GM19193 (cell line): ENCODE measurements around the gene ACIN1.

Source experiments
- POLR2A ChIP-seq: IDR thresholded peaks from 4 replicates; pipeline ENCODE4 v1.6.1; 2011; ENCODE audit not compliant: insufficient read depth, insufficient read length; ENCODE audit errors: extremely low read depth

ACIN1 gene

DNA sequence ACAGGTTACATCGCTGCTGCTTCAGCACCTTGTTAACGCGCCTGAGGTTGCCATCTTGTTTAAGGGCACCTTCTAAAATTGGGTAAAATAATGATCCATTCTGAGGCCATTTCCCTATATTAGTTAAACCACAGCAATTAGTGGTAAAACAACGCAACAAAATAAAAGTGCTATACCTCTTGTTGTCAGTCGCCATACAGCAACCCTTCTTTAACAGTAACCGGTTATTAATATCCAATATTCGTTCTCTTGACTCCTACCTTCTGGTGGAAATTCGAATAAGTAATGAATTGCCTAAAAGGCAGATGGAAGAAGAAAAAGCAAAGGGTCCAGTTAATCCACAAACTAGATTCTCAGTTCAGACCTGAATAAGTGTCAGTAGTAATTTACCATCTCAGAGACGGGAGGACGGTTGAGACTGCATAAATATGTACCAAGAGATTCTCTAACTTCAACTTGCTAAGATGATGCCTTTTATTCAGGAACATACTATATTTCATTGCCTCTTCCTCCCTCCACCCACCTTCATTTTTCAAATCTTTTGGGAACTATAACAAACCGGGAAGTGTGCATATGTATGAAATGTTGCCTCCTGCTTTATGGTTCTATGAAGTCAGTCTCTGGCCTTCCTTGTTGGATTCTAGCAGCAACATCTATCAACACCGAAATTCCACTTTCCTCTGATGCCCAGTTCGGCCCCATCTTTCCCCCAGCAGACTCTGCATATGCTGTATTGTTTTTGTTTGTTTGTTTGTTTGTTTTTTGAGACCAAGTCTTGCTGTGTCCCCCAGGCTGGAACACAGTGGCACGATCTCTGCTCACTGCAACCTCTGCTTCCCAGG, 59.4 kb downstream of the ACIN1 start:
- no peak for TF ChIP-seq POLR2A

DNA sequence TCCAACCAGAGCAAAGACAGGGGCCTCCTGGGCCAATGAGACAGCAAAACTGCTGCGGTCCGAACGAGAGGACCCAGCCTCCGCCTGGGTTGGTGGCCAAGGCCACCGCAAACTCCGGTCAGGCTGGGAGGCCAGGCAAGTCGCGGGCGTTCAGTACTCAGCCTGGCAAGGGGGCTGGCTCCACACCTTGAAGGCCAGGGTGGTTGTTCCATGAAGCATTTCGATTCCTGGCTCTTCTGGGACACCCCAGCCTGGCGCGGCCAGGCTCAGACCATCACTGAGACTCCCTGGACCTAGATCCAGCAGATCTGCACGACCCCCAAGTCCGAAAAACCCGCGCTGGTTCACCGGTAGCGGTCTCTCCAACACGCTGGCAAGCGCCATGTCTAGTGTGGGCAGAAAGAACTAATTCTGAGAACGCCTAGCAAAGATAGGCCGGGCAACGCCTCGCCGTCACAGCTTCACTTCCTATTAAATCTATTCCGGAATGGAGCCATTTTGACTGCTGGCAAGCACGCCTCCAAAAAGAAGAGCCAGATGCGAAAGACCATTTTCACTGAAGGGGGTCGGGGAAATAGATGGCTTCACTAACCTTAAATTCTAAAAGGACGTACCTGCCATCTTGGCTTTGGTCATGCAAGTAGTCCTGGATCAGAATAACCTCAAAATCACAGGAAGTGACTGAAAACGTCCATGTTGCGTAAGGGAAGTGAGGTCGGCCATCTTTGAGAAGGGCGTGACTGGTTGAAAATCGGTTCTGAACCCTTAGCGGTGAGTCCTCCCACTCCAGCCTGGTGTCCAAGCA, 60.2 kb downstream of the ACIN1 start, which contains the start of gene PSMB5:
PSMB5 (minus strand) TSS at position 403 of the 805 bp plus-strand sequence; CDS start at position 384, 19 bp downstream.
- peak; percentile 86 for TF ChIP-seq POLR2A

DNA sequence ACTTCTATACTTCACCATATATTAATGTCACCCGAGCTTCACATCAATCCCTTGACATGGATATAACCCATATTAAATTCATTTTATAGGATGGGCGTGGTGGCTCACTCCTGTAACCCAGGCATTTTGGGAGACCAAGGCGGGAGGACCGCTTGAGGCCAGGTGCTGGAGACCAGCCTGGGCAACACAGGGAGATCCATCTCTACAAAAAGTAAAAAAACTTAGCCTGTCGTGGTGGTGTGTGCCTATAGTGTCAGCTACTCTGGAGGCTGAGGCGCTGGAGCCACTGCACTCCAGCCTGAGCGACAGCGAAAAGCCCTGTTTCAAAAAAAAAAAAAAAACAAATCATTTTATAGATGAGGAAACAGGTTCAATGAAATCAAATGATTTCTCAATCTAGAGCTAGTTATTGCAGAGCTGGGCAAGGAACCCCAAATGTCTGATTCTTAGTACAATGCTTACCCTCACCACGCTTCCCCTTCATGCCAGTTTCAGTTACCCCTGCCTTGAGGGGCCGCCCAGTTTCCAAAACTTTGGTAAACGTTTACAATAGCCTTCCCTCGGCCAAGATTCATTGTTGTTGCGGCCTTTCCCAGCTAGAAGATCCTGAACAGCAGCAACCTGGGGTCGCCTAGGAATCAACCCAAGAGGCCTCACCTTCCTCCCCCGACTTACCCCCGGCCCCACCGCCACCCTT, 61.0 kb downstream of the ACIN1 start:
- no peak for TF ChIP-seq POLR2A

DNA sequence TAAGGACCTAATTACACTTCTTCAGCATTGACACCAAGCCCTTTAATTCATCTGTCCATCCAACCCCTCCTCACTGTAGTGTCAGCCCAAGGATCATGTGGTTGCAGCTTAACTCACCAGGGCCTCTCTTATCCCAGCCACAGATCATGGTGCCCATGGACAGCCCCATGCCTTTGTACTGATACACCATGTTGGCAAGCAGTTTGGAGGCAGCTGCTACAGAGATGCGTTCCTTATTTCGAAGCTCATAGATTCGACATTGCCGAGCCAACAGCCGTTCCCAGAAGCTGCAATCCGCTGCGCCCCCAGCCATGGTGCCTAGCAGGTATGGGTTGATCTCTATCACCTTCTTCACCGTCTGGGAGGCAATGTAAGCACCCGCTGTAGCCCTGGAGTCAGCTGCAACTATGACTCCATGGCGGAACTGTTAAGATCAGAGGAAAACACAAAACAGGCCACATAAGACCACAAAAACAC, 61.6 kb downstream of the ACIN1 start:
- no peak for TF ChIP-seq POLR2A

DNA sequence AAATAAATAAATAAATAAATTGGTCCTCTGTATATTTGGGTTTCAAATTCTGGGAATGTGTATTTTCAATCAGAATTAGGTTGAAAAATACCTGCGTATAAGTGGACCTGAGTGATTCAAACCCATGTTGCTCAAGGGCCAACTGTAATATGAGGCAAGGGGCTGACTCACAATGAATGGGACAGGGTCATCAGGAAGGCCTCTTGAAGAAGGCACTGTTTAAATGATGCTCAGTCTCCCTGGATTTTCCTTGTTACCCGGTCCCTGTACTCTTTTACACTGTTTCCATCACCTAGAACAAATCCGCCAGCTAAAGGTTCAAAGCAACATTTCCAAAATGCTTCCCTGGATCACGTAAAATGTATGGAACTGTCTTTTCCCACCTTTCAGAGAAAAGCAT, 64.0 kb downstream of the ACIN1 start:
- TF ChIP-seq POLR2A: no peak

DNA sequence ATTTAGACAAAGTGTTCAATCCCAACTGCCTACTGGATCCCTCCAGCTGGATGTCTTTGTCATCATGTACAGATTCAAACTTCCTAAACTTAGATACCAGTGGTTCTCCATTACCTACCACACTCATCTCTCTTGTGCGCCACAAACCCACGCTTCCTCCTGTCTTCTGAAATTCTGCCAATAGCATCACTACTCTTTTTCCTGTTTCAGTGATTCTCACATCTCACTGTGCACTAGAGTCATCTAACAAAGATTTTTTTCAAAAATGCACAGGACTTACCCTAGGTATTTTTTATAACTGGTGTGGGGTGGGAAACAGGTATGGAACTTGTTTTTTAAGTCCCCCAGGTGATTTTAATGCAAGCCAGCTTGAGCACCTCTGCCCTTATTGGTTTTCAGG, 66.1 kb downstream of the ACIN1 start:
- TF ChIP-seq POLR2A: no peak

DNA sequence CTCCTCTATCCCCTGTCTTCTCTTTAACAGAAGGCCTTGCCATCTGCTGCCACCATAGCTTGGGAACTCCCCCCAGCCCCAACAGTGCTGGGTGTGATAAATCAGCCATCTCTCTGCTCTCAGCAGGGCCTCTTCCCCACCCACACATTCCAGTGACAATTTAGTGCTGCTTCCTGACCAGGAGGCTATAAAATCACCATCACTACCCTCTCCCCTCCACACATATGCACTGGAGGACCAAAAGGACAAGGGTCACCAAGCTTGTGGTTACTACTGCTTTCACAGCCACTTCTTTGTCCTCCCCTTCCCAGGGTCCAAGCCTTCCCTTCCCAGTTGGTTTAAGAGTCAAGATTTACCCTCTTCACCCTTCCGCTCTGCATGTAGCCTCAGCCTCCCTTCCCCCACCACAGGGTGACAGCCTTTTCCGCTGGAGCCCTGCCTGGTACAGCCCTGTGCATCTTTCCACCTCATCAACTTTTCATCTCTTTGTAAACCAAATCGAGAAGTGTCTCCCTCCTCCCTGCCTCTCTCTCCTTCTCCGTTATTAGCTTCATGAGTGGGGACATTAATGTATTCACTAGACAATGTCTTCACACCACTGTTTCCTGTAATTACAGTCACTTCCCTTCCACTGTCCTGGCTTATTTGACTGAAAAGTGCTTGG, 69.7 kb downstream of the ACIN1 start:
- TF ChIP-seq POLR2A: no peak

DNA sequence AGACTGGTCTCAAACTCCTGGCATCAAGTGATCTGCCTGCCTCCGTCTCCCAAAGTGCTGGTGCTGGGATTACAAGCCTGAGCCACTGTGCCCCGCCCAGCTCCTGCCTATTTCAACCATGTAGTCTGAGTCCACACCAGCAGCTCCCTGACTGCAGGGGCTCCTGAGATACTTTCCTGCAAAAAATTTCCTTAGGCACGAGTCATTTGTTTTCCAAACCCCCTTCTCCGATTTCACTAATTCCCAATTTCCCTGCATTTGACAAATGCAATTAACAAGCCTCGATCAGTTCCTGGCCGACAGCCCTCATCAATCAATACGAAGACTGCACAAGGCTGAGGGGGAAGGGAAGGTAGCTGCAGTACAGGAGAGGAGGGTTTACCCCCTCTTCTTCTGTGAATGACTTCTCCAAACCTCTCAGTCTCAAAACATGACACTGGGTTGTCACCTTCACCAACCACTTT, 70.3 kb downstream of the ACIN1 start:
- TF ChIP-seq POLR2A: no peak

DNA sequence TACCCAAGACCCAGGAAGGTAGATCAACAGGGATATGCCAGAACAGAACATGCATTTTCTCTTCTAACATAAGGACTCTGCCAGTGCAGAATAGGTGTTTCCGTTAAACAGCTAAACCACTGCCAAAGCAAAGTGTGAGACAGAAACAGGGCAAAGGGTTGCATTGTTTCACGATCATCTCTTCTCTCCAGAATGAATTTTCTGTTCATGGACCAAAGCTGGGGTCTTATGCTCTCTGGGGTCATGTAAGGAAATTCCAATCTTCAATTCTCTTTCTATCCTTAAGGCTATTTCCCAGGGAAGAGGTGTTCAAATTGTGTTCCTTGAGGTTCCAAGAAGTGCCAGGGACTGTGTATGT, 71.2 kb downstream of the ACIN1 start:
- no peak for TF ChIP-seq POLR2A

DNA sequence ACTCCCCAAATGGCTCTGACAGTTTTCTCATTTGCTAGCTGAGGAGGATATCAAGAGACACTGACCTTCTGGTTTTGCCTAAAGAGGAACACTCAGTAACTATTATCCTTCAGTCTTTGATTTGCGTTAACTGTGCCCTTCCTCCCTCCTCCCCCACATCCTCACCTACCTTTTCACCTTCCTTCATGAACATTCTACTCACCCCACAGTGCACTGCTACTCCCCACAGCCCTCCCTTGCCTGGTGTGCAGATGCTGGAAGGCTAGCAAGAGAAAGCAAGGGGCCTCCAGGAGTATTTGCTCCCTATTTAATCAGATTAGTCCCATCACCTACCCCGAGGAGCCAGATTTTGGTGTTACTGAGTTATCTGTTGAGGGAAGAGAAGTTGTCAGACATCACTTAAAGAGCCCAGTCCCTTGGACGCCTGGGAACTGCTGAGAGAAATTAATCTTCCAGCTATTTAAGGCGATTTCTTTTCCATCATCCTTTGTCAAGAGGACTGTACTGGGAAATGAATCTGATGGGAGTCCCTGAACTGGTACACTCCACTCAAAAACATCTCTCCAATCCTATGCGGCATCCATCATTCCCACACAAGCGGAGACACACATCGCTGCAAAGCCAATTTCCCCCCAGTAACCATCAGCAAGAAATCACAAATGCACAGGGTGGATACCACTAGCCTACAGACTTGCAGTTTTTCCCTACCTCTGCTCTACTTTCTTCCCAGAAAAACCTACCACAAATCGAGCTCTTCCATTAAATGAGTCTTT, 71.7 kb downstream of the ACIN1 start:
- TF ChIP-seq POLR2A: no peak

DNA sequence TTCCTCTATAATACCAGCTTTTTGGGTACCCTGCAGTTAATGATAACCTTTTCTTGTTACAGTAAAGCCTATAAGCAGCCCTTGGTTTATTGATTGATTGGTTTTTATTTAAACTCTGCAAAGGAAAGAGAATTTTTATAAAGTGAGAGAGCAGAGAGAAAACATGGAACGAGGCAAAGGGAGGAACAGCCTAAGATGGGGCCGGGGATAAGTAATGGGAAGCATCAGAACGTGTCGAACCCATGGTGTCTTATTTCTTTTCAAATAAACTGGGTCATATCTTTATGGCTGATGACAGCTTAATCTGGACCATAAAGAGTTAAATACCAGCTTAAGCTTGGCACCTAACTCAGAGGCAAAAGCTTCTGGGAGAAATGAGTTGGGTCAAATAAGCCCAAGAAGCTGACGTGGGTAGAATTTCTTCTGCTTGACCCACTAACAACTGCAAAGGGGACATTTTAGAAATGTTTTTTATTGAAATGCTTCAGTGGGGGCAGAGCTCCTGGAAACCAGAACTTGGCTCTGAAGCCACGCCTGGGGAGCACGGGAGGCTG, 73.0 kb downstream of the ACIN1 start:
- TF ChIP-seq POLR2A: no peak

DNA sequence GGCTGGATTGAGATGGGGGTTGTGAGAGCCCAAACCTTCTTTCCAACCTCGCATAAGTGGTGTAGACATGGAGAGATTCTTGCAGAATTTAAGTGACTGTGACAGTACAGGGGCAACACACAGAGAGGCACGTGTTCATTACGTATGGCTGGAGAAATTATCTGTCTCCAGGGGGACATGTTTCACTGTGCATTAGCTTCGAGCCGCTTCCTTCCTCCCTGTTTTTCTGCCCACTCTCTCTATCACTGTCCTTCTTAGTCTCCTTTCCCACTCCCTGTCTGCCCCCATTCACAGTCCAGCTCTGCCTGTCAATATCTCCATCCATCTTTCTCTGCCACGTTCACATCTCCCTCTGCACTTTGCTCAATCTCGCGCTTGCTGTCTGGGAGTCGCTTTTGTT, 73.5 kb downstream of the ACIN1 start:
- no peak for TF ChIP-seq POLR2A

DNA sequence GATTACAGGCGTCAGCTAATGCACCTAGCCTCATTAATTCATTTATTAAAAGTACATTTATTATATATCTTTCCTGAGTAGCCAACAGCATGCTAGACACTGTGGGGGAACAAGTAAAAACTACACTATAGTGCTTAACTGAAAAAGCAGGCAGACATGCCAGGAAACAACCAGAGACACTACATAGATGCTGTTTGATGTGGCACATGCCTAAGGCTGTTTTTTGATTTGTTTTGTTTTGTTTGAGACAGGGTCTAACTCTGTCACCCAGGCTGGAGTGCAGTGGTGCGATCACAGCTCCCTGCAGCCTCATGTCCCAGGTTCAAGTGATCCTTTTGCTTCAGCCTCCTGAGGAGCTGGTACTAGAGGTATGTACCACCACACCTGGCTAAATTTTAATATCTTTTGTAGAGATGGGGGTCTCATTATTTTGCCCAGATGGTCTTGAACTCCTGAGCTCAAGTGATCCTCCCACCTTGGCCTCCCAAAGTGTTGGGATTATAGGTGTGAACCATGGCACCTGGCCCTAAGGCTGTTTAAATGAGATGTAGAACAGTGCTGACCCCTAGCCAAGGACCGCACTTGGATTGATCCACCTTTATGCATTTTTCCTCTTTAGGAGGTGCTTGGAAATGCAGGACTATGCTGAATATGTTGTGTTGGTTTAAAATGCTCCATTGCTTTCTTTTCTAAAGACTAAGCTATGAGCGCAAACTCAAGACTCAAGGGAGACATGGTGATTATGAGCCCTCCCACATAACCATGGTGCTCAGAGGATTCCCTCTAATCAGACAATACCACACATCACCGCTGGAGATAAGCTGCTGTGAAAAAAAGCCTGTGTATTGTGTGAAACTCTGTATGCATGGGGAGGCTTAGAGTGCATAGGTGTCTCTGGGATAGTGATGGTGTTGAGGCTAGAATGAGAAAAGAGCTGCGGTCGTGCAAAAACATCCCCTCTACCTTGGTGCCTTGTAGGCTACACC, 74.5 kb downstream of the ACIN1 start:
- TF ChIP-seq POLR2A: no peak

DNA sequence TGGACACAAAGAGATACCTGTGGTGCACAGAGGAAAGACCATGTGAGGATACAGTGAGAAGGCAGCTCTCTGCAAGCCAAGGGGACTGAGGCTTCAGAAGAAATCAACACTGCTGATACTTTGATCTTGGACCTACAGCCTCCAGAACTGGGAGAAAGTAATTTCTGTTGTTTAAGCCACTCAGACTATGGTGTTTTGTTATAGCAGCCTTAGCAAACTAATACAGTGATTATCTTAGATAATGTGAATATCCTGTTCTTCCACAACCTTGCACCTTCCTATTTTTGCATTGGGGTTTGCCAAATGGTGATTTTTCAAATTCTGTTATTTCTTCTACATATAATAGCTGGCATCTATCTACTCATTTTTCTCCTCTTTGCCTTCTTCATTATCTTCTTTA, 76.8 kb downstream of the ACIN1 start:
- no peak for TF ChIP-seq POLR2A
